Nephron progenitor cell (in vitro differentiated cells): ENCODE measurements around the gene SZT2.
"Not testable (repeated sequence)": the region's sequence is repeated elsewhere in the genome, so short reads cannot be mapped to it uniquely, and the experiment has no call there.

Source experiments
- DNase-seq: peaks from one replicate; pipeline ENCODE4 v3.0.0; 2021
- H3K27ac Mint-ChIP-seq: 2 replicates; pipeline ENCODE4 v1.8.0; 2021; ENCODE audit warnings: mild to moderate bottlenecking, moderate library complexity, mixed read lengths
- H3K27me3 Mint-ChIP-seq: 2 replicates; pipeline ENCODE4 v1.8.0; 2021; ENCODE audit warnings: mild to moderate bottlenecking, low read depth, mixed read lengths; ENCODE audit not compliant: poor library complexity
- H3K36me3 Mint-ChIP-seq: 2 replicates; pipeline ENCODE4 v1.8.0; 2021; ENCODE audit warnings: low read depth, mixed read lengths
- H3K4me1 Mint-ChIP-seq: 2 replicates; pipeline ENCODE4 v1.8.0; 2021; ENCODE audit warnings: mixed read lengths
- H3K4me3 Mint-ChIP-seq: 2 replicates; pipeline ENCODE4 v1.8.0; 2021; ENCODE audit warnings: mild to moderate bottlenecking, moderate library complexity, mixed read lengths
- H3K9me3 Mint-ChIP-seq: 2 replicates; pipeline ENCODE4 v1.8.0; 2021; ENCODE audit warnings: mild to moderate bottlenecking, moderate library complexity, mixed read lengths
- CTCF ChIP-seq: fragments of 200-600 bp; sonication (generic); IDR thresholded peaks from 2 replicates; pipeline ENCODE4 v1.5.0; 2021; ENCODE audit warnings: antibody characterized with exemption

SZT2 gene

GRCh38 chr1:43472087-43472462 is 82.4 kb downstream of the SZT2 start:
- H3K27ac Mint-ChIP-seq, result no peak overlapping the region
- no peak for TF ChIP-seq CTCF
- no peak overlapping the region for H3K4me3 Mint-ChIP-seq
- no peaks in the 10 kb centered on the region for H3K36me3 Mint-ChIP-seq
- DNase-seq, result no peak
- H3K27me3 Mint-ChIP-seq, result no peaks in the 10 kb centered on the region
- no peaks in the 10 kb centered on the region for H3K4me1 Mint-ChIP-seq
- H3K9me3 Mint-ChIP-seq, result no peaks in the 10 kb centered on the region

GRCh38 chr1:43472463-43473151 is 82.9 kb downstream of the SZT2 start:
- not testable (repeated sequence) for H3K27ac Mint-ChIP-seq, H3K4me1 Mint-ChIP-seq, H3K9me3 Mint-ChIP-seq, H3K4me3 Mint-ChIP-seq, DNase-seq, H3K27me3 Mint-ChIP-seq, H3K36me3 Mint-ChIP-seq

GRCh38 chr1:43473463-43473862 is 83.8 kb downstream of the SZT2 start:
- DNase-seq, result no peak
- TF ChIP-seq CTCF, result no peak
- Mint-ChIP-seq H3K4me1 (no peaks in the 10 kb centered on the region), H3K9me3 (no peaks in the 10 kb centered on the region), H3K27ac (no peak overlapping the region), H3K4me3 (no peak overlapping the region), H3K36me3 (no peaks in the 10 kb centered on the region), H3K27me3 (peaks cover 4% of the 10 kb centered on the region)

GRCh38 chr1:43475611-43476401 is 86.1 kb downstream of the SZT2 start:
- not testable (repeated sequence) for H3K4me3 Mint-ChIP-seq, H3K4me1 Mint-ChIP-seq, DNase-seq, H3K36me3 Mint-ChIP-seq, H3K27ac Mint-ChIP-seq, H3K9me3 Mint-ChIP-seq
- H3K27me3 Mint-ChIP-seq, result peaks cover 13% of the 10 kb centered on the region

GRCh38 chr1:43477716-43478115 is 88.0 kb downstream of the SZT2 start:
- H3K27ac Mint-ChIP-seq, result no peak overlapping the region

GRCh38 chr1:43479414-43479813 is 89.7 kb downstream of the SZT2 start:
- DNase-seq, result no peak
- no peak for TF ChIP-seq CTCF
- Mint-ChIP-seq H3K4me3 (no peak overlapping the region), H3K27me3 (peaks cover 21% of the 10 kb centered on the region), H3K27ac (no peak overlapping the region), H3K4me1 (no peaks in the 10 kb centered on the region), H3K9me3 (peaks cover 5% of the 10 kb centered on the region), H3K36me3 (no peaks in the 10 kb centered on the region)

More at GRCh38 chr1:43477716-43478115, 88.0 kb downstream of the SZT2 start:
- H3K4me3 Mint-ChIP-seq, result no peak overlapping the region
- TF ChIP-seq CTCF, result no peak
- H3K4me1 Mint-ChIP-seq, result no peaks in the 10 kb centered on the region
- no peak for DNase-seq
- no peaks in the 10 kb centered on the region for H3K9me3 Mint-ChIP-seq
- H3K27me3 Mint-ChIP-seq, result peaks cover 17% of the 10 kb centered on the region
- no peaks in the 10 kb centered on the region for H3K36me3 Mint-ChIP-seq

GRCh38 chr1:43481491-43481890 is 91.8 kb downstream of the SZT2 start:
- no peaks in the 10 kb centered on the region for H3K36me3 Mint-ChIP-seq
- DNase-seq, result no peak
- H3K4me1 Mint-ChIP-seq, result no peaks in the 10 kb centered on the region
- no peak for TF ChIP-seq CTCF
- peaks cover 10% of the 10 kb centered on the region for H3K9me3 Mint-ChIP-seq
- no peak overlapping the region for H3K27ac Mint-ChIP-seq
- H3K4me3 Mint-ChIP-seq, result no peak overlapping the region
- H3K27me3 Mint-ChIP-seq, result peaks cover 25% of the 10 kb centered on the region
